Measurements from ENCODE around the gene SMAD3.

SMAD3 gene

GRCh38 chr15:67082007-67082536 lies 16.7 kb downstream of the SMAD3 start:
- peak; percentile 74 for DNase-seq (ENCODE audit: low spot score)

- no peak for DNase-seq (ENCODE audit: low spot score)
Observed at GRCh38 chr15:67083135-67083762, 17.8 kb downstream of the SMAD3 start.

GRCh38 chr15:67084561-67084960 lies 19.2 kb downstream of the SMAD3 start:
- no peak for DNase-seq (ENCODE audit: low spot score)

GRCh38 chr15:67085237-67085817 lies 19.9 kb downstream of the SMAD3 start:
- DNase-seq (ENCODE audit: low spot score) = peak; percentile 69

GRCh38 chr15:67085818-67086636 lies 20.6 kb downstream of the SMAD3 start:
- peak; percentile 56 for DNase-seq (ENCODE audit: low spot score)

- DNase-seq (ENCODE audit: low spot score) = no peak
Observed at GRCh38 chr15:67086637-67086914, 21.2 kb downstream of the SMAD3 start.

GRCh38 chr15:67087507-67088172 lies 22.2 kb downstream of the SMAD3 start:
- DNase-seq (ENCODE audit: low spot score) = no peak

GRCh38 chr15:67089217-67090193 lies 24.1 kb downstream of the SMAD3 start:
- DNase-seq (ENCODE audit: low spot score) = no peak

- DNase-seq (ENCODE audit: low spot score) = no peak
Observed at GRCh38 chr15:67090297-67091070, 25.1 kb downstream of the SMAD3 start.

GRCh38 chr15:67091071-67091979 lies 25.9 kb downstream of the SMAD3 start:
- peak; percentile 84 for DNase-seq (ENCODE audit: low spot score)

- DNase-seq (ENCODE audit: low spot score) = no peak
Observed at GRCh38 chr15:67091980-67092677, 26.7 kb downstream of the SMAD3 start.

- DNase-seq (ENCODE audit: low spot score) = no peak
Observed at GRCh38 chr15:67092752-67093503, 27.5 kb downstream of the SMAD3 start.

- DNase-seq (ENCODE audit: low spot score) = no peak
Observed at GRCh38 chr15:67093504-67093862, 28.1 kb downstream of the SMAD3 start.

- DNase-seq (ENCODE audit: low spot score) = no peak
Observed at GRCh38 chr15:67094001-67094826, 28.8 kb downstream of the SMAD3 start.

GRCh38 chr15:67095912-67096311 lies 30.5 kb downstream of the SMAD3 start:
- DNase-seq (ENCODE audit: low spot score) = no peak

- no peak for DNase-seq (ENCODE audit: low spot score)
Observed at GRCh38 chr15:67096546-67097294, 31.3 kb downstream of the SMAD3 start.

- no peak for DNase-seq (ENCODE audit: low spot score)
Observed at GRCh38 chr15:67097424-67097823, 32.0 kb downstream of the SMAD3 start.
